Body of pancreas (tissue), 4 donors: Measurements from ENCODE around the gene DNM3.

ENCODE experiments used
- CTCF ChIP-seq, 7 experiments: fragments of 450-650 bp in 4 of 7; fragments of 200-600 bp in 3 of 7; sonication (generic) in 3 of 7; IDR thresholded peaks; one replicate each; pipeline ENCODE4 v1.5.1; 2016 to 2019; ENCODE audit warnings: antibody characterized with exemption in 7 of 7
- POLR2A ChIP-seq, 3 donors: fragments of 450-650 bp; IDR thresholded peaks; one replicate each; pipeline ENCODE4 v1.6.1; 2016; ENCODE audit warnings: antibody characterized with exemption in 3 of 3, mild to moderate bottlenecking in 2 of 3

DNA sequence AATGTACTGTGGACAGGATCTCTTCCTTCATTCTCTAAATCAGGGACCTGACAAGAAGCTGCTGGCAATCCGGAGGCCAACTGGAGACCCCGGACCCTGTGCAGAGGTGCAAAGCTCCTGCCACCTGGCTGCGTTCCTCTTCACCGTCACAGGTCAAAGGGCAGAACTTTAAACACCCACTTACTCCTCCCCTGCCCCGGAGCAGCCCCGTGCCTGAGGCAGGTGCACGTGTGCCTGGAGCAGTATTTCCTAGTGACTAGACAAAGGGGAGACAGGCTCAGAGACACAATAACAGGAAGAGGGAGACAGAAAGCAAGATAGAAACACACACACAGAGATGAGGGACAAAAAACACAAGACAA, 609.2 kb downstream of the DNM3 start:
- TF ChIP-seq CTCF (IDR thresholded peaks at IDR 0.05): no peak
- TF ChIP-seq POLR2A (IDR thresholded peaks at IDR 0.05): no peak
